ENCODE measurements around the gene IGSF5.

DNA sequence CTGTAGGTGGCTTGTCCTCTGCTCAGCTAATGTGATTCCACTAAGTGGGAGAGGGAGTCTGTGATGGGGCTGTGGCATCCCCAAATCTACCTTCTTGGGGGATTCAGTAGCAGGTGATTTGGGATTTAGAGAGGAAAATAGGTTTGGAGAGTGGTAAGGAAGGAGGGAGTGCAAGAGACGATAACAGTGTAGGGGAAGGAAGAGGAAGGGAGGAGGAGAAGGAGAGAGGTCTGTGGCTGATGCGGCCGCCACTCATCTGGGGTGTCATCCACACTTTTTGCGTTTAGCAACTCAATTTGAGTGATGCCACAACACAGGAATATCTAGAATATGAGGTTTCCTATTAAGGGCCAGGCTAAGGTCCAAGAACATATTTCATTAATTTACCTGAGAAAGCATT lies 98.5 kb downstream of the IGSF5 start:
- TF ChIP-seq, protein P1, sequence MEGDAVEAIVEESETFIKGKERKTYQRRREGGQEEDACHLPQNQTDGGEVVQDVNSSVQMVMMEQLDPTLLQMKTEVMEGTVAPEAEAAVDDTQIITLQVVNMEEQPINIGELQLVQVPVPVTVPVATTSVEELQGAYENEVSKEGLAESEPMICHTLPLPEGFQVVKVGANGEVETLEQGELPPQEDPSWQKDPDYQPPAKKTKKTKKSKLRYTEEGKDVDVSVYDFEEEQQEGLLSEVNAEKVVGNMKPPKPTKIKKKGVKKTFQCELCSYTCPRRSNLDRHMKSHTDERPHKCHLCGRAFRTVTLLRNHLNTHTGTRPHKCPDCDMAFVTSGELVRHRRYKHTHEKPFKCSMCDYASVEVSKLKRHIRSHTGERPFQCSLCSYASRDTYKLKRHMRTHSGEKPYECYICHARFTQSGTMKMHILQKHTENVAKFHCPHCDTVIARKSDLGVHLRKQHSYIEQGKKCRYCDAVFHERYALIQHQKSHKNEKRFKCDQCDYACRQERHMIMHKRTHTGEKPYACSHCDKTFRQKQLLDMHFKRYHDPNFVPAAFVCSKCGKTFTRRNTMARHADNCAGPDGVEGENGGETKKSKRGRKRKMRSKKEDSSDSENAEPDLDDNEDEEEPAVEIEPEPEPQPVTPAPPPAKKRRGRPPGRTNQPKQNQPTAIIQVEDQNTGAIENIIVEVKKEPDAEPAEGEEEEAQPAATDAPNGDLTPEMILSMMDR (IDR thresholded peaks at IDR 0.05): no peak
- TF ChIP-seq POLR2A (IDR thresholded peaks at IDR 0.05): no peak
